SK-N-MC (cell line): Measurements from ENCODE around the gene KIDINS220.

Experiments
- EZH2 ChIP-seq: fragments of 200-600 bp; sonication (generic); IDR thresholded peaks from one replicate; pipeline ENCODE4 v1.6.1; 2017; ENCODE audit warnings: antibody characterized with exemption
- FOXP2 ChIP-seq: optimal IDR thresholded peaks from 2 replicates; pipeline ENCODE3; 2011; ENCODE audit warnings: mild to moderate bottlenecking, moderate library complexity; ENCODE audit not compliant: insufficient read depth; ENCODE audit errors: extremely low read length, control extremely low read depth
- POLR2AphosphoS5 ChIP-seq: IDR thresholded peaks from 2 replicates; pipeline ENCODE4 v1.6.1; 2012; ENCODE audit warnings: mild to moderate bottlenecking, low read depth, low read length, borderline replicate concordance

DNA sequence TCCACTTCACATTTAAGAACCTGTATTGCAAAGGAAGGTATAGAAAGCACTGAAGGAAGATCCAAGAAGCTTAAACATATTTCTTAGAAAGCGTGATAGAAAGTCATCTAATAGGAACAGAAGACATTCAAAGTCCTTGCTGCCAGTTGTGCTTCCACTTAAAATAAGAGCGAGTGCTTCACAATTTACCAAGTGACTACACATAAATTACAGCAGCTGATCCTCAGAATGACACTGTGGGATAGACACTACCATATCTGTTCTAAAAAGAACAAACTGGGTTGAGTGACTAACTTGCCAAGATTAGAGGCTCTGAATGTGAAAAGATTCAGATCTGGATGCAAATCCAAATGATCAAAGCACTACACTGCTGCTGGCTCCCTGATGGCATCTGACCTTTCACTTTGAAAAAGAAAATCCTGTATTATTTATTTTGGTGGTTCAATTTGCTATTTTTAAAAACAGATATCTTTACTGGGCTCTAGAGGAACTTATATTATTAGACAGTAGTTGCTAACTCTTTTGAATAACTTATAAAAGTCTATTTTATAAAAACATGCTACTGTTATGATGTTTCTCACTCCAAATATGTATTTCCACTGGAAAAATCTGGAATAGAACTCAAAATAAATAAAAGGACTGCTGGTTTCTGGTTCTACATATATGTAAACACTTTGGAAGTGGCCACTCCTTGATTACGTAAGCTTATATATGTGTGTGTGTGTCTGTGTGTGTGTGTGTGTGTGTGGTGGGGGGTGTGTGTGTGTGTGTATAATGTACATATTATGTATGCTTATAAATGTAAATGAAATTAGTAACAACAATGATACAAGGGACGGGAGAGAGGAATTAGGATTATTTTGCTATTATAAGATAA is 57.4 kb downstream of the KIDINS220 start:
- TF ChIP-seq POLR2AphosphoS5, result no peak
- no peak for TF ChIP-seq EZH2
- TF ChIP-seq FOXP2, result no peak
